VCaP (cell line): Measurements from ENCODE around the gene TFIP11.
A peak's percentile ranks its signal among the peaks of the same experiment; 100 is the strongest.

ENCODE experiments used
- H3K27ac ChIP-seq: fragments of 450-650 bp; 2 replicates; pipeline ENCODE4 v1.5.1; 2017
- TF ChIP-seq, protein P1 (sequence below): fragments of 450-650 bp; conservative IDR thresholded peaks from 2 replicates; pipeline ENCODE4 v1.5.1; 2017; ENCODE audit warnings: mild to moderate bottlenecking, moderate library complexity

The TFIP11 gene

GRCh38 chr22:26512149-26512793, at the start of gene TFIP11:
TFIP11 (minus strand) TSS chr22:26512473; CDS start chr22:26510272, 2,201 bp downstream.
- TF ChIP-seq, protein P1, sequence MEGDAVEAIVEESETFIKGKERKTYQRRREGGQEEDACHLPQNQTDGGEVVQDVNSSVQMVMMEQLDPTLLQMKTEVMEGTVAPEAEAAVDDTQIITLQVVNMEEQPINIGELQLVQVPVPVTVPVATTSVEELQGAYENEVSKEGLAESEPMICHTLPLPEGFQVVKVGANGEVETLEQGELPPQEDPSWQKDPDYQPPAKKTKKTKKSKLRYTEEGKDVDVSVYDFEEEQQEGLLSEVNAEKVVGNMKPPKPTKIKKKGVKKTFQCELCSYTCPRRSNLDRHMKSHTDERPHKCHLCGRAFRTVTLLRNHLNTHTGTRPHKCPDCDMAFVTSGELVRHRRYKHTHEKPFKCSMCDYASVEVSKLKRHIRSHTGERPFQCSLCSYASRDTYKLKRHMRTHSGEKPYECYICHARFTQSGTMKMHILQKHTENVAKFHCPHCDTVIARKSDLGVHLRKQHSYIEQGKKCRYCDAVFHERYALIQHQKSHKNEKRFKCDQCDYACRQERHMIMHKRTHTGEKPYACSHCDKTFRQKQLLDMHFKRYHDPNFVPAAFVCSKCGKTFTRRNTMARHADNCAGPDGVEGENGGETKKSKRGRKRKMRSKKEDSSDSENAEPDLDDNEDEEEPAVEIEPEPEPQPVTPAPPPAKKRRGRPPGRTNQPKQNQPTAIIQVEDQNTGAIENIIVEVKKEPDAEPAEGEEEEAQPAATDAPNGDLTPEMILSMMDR: no peak
- H3K27ac ChIP-seq: peak within 1 kb of the TSS; percentile 72

- no peak overlapping the region for H3K27ac ChIP-seq
These were observed 49.6 kb upstream of the TFIP11 start for GRCh38 chr22:26561756-26562417.

DNA sequence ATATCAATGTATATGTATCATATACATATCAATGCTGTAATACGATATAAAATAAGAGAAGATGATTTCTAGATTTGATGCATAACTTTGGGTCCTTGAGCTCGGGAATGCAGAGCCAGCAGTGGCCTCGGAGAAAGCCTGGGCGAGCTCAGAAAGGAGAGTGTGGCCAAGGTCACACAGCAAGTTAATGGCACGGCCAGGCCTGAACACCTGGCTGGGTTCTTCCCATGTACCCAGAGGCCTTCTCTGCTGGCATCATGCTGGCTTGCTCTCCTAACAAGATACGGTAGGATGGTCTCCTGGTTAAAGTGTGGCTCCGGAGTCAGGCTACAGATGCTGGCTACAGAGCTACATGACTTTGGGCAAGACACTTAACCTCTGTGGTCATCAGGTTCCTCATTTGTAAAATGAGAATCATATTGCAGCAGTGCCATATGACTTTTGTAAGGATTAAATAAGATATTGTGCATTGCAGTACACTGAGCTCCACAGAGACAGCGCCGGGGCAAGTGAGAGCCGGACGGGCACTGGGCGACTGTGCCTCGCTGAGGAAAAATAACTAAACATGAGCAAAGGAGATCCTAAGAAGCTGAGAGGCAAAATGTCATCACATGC, 47.8 kb upstream of the TFIP11 start:
- H3K27ac ChIP-seq: no peak overlapping the region

More at GRCh38 chr22:26561756-26562417, 49.6 kb upstream of the TFIP11 start:
- TF ChIP-seq, protein P1: no peak

GRCh38 chr22:26558248-26558895, 46.1 kb upstream of the TFIP11 start:
- TF ChIP-seq, protein P1: no peak
- H3K27ac ChIP-seq: no peak overlapping the region

More for the DNA sequence above, 47.8 kb upstream of the TFIP11 start:
- TF ChIP-seq, protein P1: no peak

GRCh38 chr22:26556904-26557303, 44.6 kb upstream of the TFIP11 start:
- TF ChIP-seq, protein P1: no peak
- H3K27ac ChIP-seq: no peak overlapping the region

- H3K27ac ChIP-seq: no peak overlapping the region
- TF ChIP-seq, protein P1: no peak
These were observed 43.2 kb upstream of the TFIP11 start for GRCh38 chr22:26555478-26555877.

- TF ChIP-seq, protein P1: no peak
- H3K27ac ChIP-seq: peak overlapping the region; percentile 19; the same call in 1 of the 2 replicates
These were observed 42.7 kb upstream of the TFIP11 start for GRCh38 chr22:26554956-26555355.
